Large intestine (tissue), 3 donors: ENCODE measurements around the gene PNPLA7. TPM values are rescaled to one million over a fixed set of nuclear protein-coding genes. Genes with fewer than 3 reads are reported as not detected.

Experiments used
- DNase-seq, 2 donors: peaks; one replicate each; pipeline versions ENCODE4 v3.0.0 to v3.0.0-alpha.2; 2013
- H3K27ac ChIP-seq: one replicate; pipeline ENCODE4 v1.5.1; 2013; ENCODE audit warnings: low read length
- H3K27me3 ChIP-seq: 2 replicates; pipeline ENCODE4 v1.6.1; 2013; ENCODE audit warnings: low read length; ENCODE audit not compliant: control insufficient read depth, insufficient read depth
- H3K36me3 ChIP-seq: 2 replicates; pipeline ENCODE4 v1.6.1; 2013; ENCODE audit warnings: low read length; ENCODE audit not compliant: control insufficient read depth, insufficient read depth
- H3K4me1 ChIP-seq: one replicate; pipeline ENCODE4 v1.6.1; 2013; ENCODE audit warnings: low read length; ENCODE audit not compliant: control insufficient read depth, insufficient read depth
- H3K4me3 ChIP-seq: one replicate; pipeline ENCODE4 v1.5.1; 2013; ENCODE audit warnings: low read length
- H3K9me3 ChIP-seq: one replicate; pipeline ENCODE4 v1.6.1; 2013; ENCODE audit warnings: mild to moderate bottlenecking, low read depth, low read length, moderate library complexity; ENCODE audit not compliant: control insufficient read depth
- WGBS: methylation state at CpG from one replicate; pipeline ENCODE4 v1.1.5; 2013; ENCODE audit warnings: low lambda C conversion rate; ENCODE audit not compliant: insufficient coverage; 5-methylcytosine and 5-hydroxymethylcytosine counted together
- polyA plus RNA-seq: library from polyadenylated mRNA; unstranded; fragments of 120-200 nt; gene quantifications from one replicate; pipeline ENCODE4 v1.2.1, GENCODE V29; 2013

The PNPLA7 gene
- polyA plus RNA-seq, 1 donor, result 7.2 TPM

DNA sequence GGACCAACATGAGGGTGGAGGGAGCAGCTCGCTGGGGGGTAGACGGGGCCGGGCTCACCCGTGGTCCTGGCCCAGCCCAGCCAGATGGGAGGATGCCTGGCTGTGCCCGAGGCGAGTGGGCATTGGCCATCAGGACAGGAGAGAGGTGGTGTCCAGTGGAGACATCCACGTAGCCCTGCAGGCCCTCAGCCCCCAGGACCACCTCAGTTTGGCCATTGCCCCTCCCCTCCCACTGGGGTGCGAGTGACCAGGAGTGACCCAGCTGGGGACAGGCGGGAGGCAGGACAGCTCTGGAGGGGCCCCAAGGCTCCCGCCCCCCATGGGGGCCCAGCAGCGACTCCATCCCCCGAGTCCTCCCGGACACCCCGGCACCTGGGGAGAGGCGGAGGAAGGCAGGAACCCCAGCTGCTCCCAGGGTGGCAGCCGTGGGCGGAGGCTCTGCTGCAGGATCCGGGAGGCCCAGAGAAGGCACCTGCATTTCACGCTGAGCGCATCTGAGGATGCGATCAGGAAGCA is 118.7 kb downstream of the PNPLA7 start:
- no peak for DNase-seq
- Histone ChIP-seq H3K9me3 (peaks cover 2% of the 10 kb centered on the region), H3K36me3 (peaks cover 9% of the 10 kb centered on the region), H3K27ac (no peak overlapping the region), H3K4me3 (no peak overlapping the region), H3K27me3 (no peaks in the 10 kb centered on the region), H3K4me1 (no peaks in the 10 kb centered on the region)
- WGBS, result no CpG with 5 or more reads among the region's 21 CpGs

DNA sequence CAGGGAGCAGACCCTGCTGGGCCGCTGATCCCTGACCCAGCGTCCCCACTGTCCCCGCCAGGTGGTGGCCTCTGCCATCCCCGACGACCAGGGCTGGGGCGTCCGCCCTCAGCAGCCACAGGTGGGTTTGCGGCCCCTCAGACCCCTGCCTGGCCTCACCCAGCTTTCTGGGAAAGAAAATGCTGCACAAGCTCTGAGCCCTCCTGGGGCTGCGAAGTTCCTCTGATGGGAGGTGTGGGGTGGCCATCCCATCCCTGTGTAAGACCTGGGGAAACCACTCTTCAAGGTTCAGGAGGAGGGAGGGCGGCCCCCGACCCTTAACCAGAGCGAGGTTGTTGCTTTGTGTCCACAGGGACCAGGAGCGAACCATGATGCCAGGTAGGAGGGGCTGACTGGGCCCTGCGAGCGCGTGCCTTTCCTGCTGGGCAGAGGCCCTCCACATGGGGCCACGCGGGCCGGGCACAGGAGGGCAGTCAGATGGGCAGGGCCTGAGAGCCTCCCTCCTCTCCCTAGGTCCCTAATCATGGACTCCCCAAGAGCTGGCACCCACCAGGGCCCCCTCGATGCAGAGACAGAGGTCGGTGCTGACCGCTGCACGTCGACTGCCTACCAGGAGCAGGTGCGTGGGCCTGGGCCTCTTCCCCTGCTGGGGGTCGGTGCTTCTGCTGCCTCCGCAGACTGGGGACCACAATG is 119.3 kb downstream of the PNPLA7 start:
- DNase-seq, result no peak
- WGBS, result no CpG with 5 or more reads among the region's 27 CpGs
- Histone ChIP-seq H3K27me3 (no peaks in the 10 kb centered on the region), H3K4me3 (no peak overlapping the region), H3K27ac (no peak overlapping the region), H3K4me1 (no peaks in the 10 kb centered on the region), H3K36me3 (peaks cover 9% of the 10 kb centered on the region), H3K9me3 (peaks cover 2% of the 10 kb centered on the region)

DNA sequence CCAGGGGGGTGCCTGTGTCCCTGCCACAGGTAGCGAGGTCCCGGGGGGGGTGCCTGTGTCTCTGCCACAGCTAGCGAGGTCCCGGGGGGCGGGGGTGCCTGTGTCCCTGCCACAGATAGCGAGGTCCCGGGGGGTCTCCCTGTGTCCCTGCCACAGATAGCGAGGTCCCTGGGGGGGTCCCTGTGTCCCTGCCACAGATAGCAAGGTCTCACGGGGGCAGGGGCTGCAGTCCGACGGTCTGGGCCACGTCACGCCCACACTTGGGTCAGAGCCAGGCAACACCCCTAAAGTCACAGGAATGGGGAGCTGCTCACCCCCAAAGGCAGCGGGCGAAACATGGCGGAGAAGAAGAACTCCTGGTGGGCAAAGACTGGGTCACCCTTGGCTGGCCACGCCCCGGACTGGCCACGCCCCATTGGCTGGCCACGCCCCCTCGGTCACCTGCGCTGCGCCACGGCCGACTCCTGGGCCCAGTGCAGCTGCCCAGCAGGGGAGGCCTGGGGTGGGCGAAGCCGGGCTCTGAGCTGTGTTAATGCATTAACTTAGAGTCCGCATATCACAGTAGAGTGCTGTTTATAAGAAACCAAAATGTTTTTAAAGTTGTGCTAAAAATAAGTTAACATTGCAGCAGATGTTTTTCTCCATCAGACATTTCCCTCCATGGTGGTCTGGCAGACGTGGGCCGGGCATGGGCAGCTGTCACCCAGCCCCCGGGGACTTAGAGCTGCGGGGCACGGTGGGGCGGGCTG is 120.1 kb downstream of the PNPLA7 start:
- WGBS, result no CpG with 5 or more reads among the region's 34 CpGs
- Histone ChIP-seq H3K9me3 (no peaks in the 10 kb centered on the region), H3K27me3 (no peaks in the 10 kb centered on the region), H3K36me3 (peaks cover 9% of the 10 kb centered on the region), H3K4me3 (no peak overlapping the region), H3K4me1 (peaks cover 3% of the 10 kb centered on the region), H3K27ac (no peak overlapping the region)
- DNase-seq, result no peak

DNA sequence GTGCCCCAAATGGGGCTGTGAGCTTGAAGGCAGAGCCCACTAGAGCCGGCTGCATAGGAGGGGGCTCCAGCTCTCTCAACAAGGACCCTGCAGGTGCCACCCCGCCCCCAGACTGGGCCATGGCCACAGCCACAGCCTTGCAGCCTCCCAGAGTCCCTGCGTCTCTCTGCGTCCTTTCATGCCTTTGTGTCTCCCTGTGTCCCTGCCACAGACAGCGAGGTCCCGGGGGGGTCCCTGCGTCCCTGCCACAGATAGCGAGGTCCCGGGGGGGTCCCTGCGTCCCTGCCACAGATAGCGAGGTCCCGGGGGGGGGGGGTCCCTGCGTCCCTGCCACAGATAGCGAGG is 120.7 kb downstream of the PNPLA7 start:
- DNase-seq, result no peak
- Histone ChIP-seq H3K36me3 (peaks cover 9% of the 10 kb centered on the region), H3K4me3 (no peak overlapping the region), H3K9me3 (no peaks in the 10 kb centered on the region), H3K27me3 (no peaks in the 10 kb centered on the region), H3K27ac (no peak overlapping the region), H3K4me1 (peaks cover 8% of the 10 kb centered on the region)
- no CpG with 5 or more reads among the region's 14 CpGs for WGBS

DNA sequence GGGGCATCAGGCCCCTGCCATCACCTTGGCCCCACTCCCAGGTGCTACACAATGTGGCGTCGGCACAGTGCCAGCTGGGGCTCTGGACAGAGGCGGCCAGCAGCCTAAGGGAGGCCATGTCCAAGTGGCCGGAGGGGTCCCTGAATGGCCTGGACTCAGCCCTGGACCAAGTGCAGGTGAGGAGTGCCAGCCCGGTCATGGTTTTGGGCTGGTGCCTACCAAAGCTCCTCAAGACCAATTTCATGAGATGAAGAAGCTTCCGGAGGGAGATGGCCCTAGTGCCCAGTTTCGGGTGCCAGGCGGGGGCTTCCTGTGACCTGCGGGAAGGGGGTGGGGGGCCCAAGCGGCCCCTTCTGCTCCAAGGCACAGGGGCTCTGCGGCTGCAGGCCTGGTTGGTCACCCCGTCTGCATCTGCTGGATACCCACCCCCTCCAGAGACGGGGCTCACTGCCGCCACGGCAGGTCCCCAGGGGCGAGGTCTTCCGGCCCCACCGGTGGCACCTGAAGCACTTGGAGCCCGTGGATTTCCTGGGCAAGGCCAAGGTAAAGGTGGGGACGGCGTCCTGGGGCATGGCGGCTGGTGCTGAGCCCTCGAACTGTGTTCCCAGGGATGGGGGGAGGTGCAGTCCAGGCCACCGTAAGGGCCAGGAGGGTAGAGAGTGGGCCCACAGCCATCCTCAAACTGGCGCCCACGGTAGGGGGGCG is 121.2 kb downstream of the PNPLA7 start:
- no peak overlapping the region for H3K4me3 ChIP-seq
- WGBS, result no CpG with 5 or more reads among the region's 27 CpGs
- no peak overlapping the region for H3K27ac ChIP-seq
- peaks cover 9% of the 10 kb centered on the region for H3K36me3 ChIP-seq
- H3K9me3 ChIP-seq, result no peaks in the 10 kb centered on the region
- no peaks in the 10 kb centered on the region for H3K27me3 ChIP-seq
- H3K4me1 ChIP-seq, result peaks cover 8% of the 10 kb centered on the region
- DNase-seq, result no peak

DNA sequence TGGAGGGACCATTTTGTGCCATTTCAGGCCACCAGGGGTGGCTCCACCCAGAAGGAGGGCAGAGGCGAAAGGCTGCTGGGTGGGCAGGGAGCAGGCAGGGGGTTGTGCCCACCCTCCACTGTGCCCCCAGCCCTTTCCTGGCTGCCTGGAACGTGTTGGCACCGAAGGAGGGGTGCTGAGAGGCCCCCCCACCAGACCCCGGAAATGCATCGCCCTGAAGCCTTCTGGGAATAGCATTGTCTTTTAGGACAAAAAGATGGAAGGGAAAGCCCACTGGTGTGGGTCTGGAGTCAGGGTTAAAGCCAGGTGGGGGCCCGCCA is 121.9 kb downstream of the PNPLA7 start:
- H3K27me3 ChIP-seq, result no peaks in the 10 kb centered on the region
- no peak for DNase-seq
- peaks cover 5% of the 10 kb centered on the region for H3K36me3 ChIP-seq
- H3K4me1 ChIP-seq, result peaks cover 8% of the 10 kb centered on the region
- WGBS, result no CpG with 5 or more reads among the region's 6 CpGs
- no peaks in the 10 kb centered on the region for H3K9me3 ChIP-seq
- H3K27ac ChIP-seq, result no peak overlapping the region
- H3K4me3 ChIP-seq, result no peak overlapping the region

DNA sequence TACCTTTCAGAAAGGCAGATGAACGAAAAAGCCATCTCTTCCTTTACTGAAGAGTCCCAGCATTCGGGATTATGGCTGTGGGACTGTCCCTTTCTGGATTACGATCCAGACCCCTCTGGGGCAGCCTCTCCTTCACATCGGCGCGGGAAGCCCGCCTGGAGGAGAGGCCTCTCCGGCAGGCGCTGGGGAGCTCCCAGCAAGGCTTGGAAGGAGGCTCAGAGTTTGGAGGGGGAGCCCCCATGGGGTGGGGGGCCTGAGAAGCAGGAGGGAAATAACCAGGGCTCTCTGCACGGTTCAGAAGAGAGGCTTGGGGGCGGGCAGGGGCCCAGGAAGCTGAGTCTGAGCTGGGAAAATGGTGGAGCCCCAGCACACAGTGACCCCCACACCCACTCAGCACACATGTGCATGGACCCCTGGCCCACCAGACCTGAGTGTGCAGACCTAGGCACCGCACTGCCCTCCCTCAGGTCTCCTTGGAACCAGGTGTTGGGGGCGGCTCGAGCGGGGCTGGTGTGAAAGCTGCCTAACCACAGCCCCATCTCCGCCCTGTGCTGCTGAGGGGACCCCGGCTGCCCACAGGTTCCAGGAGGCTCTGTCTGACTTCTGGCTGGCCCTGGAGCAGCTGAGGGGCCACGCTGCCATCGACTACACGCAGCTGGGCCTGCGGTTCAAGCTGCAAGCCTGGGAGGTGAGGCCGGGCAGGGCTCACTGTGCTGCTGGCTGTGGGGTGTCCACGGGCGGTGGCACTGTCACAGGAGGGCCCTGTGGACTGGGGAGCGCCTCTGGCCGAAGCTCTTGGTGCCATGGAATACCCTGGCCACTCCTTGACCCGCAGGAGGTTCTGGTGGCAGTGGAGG is 122.5 kb downstream of the PNPLA7 start:
- DNase-seq, result no peak
- no CpG with 5 or more reads among the region's 27 CpGs for WGBS

DNA sequence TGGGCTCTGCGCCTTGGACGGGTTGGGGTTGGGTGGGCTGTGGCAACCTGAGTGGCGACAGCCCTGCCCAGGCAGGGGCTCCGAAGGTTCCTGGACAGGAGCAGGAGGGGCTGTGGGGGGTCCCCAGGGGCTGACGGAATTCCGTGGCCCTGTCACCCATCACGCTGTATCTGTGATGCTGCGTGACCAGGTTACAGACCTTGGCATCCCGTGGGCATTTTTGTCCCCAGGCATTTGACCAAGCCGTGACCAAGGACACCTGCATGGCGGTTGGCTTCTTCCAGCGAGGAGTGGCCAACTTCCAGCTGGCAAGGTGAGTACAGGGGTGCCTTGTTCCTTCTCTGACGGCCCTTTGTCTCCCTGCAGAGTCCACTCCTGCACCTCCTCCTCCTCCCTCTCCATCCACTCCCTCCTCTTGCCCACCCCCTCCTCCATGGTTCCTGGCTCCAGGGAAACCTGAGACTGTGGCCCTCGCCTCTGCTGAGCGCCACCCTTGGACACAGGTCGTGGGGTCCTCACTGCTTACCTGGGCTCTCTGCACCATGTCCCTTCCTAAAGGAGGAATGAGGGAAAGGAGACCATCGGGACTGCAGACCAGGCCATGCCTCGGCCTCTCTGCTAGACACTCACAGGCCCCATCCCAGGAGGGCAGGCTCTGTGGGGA is 124.1 kb downstream of the PNPLA7 start:
- peaks cover 12% of the 10 kb centered on the region for H3K4me1 ChIP-seq
- H3K36me3 ChIP-seq, result peaks cover 5% of the 10 kb centered on the region
- no peaks in the 10 kb centered on the region for H3K27me3 ChIP-seq
- no peaks in the 10 kb centered on the region for H3K9me3 ChIP-seq
- no peak for DNase-seq
- 67% methylated on average over 1 of the region's 18 CpGs for WGBS
- H3K4me3 ChIP-seq, result no peak overlapping the region
- no peak overlapping the region for H3K27ac ChIP-seq

More for the DNA sequence above, 122.5 kb downstream of the PNPLA7 start:
- no peaks in the 10 kb centered on the region for H3K27me3 ChIP-seq
- peaks cover 5% of the 10 kb centered on the region for H3K36me3 ChIP-seq
- H3K9me3 ChIP-seq, result no peaks in the 10 kb centered on the region
- H3K4me3 ChIP-seq, result no peak overlapping the region
- peaks cover 8% of the 10 kb centered on the region for H3K4me1 ChIP-seq
- H3K27ac ChIP-seq, result no peak overlapping the region

DNA sequence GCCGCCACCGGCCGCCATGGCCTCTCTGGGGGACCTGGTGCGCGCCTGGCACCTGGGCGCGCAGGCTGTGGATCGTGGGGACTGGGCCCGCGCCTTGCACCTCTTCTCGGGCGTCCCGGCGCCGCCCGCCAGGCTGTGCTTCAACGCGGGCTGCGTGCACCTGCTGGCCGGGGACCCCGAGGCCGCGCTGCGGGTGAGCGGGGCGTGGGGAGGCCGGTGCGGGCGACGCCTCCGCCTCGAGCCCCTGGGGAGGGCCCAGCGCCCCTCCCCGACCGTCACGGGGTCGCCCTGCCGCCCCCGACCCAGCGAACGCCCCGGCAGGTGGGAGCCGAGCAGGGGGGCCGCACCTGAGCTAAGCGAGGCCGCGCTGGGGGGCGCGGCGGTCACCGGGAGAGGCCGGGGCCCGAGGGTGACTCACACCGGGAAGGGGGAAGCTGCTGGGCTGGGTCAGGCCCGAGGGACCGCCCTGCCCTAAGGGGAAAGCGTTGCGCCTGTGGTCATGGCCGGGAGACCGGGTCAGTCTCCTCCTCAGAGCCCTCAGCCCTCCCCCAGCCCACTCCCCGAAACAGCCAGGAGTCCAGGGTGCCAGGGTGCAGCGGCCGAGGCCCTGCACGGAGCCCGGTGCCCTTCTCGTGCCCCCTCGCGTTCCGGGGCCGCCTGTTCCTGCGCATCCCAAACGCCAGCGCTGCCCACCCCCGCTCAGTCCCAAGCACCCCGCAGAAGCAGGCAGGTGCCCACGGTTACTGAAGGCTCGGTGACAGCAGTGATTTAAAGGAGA is 126.5 kb downstream of the PNPLA7 start:
- peak; percentile 63 to 77 for DNase-seq
- no peaks in the 10 kb centered on the region for H3K9me3 ChIP-seq
- no peaks in the 10 kb centered on the region for H3K27me3 ChIP-seq

More for the DNA sequence above, 126.5 kb downstream of the PNPLA7 start:
- Histone ChIP-seq H3K27ac (peak overlapping the region; percentile 24), H3K36me3 (no peaks in the 10 kb centered on the region), H3K4me1 (peaks cover 12% of the 10 kb centered on the region), H3K4me3 (peak overlapping the region; percentile 65)
- WGBS, result no CpG with 5 or more reads among the region's 77 CpGs
